ENCODE data around the gene GNB3.

Gene GNB3

GRCh38 chr12:6840761-6841515 is at the start of gene GNB3:
Gene GNB3, plus strand, starts transcription at chr12:6840925. Its CDS starts 363 bp downstream, at chr12:6841288.
- no peak for DNase-seq

DNA sequence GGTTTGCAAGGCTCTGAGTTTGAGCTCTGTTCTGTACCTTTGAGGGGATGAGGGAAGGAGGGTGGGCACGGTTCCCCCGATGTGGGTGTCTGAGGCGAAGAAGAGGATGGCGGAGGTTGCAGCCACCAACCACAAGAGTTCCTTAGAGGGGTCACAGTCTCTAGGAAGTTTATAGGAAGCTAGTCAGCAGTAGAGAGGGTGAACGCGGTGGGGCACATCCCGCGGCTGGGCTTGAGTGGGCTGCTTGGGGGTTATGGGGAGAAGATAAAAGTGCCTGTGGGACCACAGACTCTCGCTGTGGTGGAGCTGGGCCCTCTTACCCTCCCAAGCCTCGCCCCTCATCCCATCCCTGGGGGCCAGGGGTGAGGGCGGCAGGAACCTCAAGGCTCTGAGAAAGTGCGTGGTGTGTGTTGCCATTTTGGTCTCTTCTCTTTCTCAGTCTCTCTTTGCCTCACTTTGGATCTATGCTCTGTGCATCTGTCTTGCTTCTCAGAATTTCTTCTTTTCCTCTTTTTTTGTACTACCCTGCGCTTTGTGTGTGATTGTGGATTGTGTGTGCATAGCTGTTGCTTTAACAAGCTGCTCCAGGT is 48.7 kb upstream of the GNB3 start:
- DNase-seq, result no peak

DNA sequence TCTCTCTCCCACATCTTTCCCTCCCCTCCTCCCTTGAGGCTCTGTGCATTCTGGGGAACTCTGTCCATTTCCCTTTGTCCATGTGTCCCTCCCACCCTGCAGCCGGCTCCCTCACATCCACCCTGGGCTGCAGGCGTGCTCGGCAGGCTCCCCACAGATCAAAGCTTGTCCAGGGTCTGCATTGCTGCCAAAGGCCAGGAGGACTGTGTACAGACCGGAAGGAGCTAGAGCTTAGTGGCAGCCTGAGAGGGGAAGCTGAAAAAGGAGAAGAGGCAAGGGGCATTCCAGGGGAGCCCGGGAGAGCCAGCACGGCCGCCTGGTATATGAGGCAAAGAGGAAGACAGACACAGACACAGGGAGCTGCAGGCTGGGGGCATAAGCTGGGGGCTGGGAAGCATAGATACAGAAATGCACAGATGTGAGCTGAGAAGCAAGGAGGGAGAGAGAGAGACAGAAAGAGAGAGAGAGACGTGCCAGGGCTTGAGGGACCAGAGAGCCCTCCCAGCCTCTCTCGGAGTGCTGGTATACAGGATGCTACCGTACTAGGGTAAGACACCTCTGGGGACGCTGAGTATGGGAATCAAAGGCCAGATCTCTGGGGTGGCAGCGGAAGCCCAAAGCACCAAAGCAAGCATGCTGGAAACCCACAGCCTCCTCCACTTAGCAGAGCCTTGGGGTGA is 48.1 kb upstream of the GNB3 start:
- no peak for DNase-seq

DNA sequence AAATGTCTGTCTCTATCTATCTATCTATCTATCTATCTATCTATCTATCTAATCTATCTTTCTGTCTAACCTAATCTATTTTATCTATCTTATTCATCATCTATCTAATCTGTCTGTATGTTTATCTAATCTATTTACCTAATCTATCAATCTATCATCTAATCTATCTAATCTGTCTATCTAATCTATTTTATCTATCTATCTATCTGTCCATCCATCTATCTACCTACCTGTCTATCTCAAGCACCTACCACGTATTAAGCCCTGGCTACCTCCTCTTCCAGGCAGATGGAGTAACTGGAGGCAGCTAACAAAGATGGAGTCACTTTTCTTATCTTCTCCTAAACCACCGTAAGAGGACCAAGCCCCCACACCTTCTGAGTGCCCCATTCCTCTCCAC is 45.6 kb upstream of the GNB3 start:
- DNase-seq, result no peak

DNA sequence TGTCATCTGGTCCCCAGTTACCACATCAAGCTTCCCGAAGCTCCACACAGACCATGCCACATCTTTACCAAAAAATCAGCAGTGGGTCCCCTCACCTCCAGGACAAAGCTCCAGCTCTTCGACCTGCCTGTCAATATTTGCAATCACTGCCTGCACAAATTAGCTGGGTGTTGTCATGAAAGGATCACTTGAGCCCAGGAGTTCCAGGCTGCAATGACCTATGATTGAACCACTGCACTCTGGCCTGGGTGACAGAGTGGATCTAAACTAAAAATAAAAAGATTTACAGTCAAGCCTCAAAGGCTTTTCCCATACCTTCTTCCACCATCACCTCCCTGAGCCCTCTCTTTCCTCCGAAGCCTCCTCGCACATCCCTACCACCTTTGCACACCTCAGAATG is 44.1 kb upstream of the GNB3 start:
- no peak for DNase-seq

DNA sequence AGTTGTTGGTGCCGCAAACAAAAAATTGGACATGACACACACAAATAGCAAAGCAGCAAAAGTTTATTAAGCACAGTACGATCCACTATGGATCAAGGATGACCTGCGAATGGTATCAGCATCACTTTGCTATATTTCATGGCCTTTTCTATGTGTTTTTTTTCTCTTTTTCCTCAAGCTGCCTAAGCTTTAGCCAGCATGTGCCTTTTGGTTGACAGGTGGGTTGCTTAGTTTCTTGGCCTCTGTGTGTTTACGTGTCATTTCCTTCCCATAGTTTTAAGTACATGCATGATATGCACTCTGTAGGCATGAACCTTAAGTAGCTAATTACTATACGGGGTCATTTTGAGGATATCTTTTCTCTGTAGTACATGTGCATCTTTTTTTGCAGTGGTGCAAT is 41.6 kb upstream of the GNB3 start:
- DNase-seq, result no peak

GRCh38 chr12:6807170-6807569 is 33.6 kb upstream of the GNB3 start:
- no peak for DNase-seq

DNA sequence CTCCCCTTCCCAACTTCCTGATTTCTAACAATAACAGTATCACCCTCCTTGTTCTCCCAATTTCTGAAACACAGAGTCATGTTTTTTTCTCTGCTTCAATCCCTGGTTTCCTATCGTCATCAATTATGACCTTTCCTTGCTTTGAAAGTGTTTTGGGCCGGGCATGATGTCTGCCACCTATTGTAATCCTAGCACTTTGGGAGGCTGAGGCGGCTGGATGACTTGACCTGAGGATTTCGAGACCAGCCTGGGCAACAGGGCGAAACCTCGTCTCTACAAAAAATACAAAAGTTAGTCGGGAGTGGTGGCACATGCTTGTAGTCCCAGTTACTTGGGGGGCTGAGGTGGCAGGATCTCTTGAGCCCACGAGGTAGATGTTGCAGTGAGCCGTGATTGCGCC is 31.7 kb upstream of the GNB3 start:
- DNase-seq, result no peak

GRCh38 chr12:6810758-6811157 is 30.0 kb upstream of the GNB3 start:
- DNase-seq, result no peak

DNA sequence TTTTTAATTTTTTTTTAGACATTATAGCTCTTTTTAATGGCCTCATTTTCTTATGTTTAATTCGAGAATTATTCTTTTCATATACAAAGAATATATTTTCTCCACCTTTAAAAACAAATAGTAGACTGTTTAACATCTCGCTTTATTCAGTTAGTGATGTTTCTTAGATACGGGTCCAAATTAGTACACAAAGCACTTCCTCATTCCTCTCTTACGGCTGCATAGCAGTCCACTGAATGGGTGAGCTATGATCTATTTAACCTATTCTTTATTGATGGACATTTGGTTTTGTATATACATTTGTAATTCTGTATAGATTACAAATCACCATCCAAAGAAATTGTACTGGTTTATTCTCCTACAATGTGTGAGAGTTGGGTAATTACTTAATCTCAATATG is 27.4 kb upstream of the GNB3 start:
- DNase-seq, result no peak

- DNase-seq, result no peak
Measured at GRCh38 chr12:6816598-6816997, 24.1 kb upstream of the GNB3 start.

- DNase-seq, result no peak
Measured at GRCh38 chr12:6817098-6817497, 23.6 kb upstream of the GNB3 start.

- DNase-seq, result no peak
Measured at GRCh38 chr12:6817662-6818157, 23.0 kb upstream of the GNB3 start.

DNA sequence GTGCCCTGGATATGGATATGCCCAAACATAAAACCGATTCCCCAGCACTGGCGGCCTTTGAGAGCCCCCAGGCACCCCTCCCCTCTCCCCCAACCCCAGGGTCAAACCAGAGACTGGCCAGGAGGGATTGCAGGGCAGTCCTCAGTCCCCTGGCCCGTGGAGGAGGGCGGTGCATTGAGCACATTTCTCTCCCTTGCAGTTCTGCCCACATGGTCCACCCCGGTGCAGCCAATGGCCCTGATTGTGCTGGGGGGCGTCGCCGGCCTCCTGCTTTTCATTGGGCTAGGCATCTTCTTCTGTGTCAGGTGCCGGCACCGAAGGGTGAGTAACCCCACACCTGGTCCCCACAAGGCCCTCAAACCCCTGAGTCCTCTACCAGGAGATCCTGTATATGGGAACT is 22.5 kb upstream of the GNB3 start:
- DNase-seq, result no peak

- DNase-seq, result no peak
Measured at GRCh38 chr12:6818645-6819044, 22.1 kb upstream of the GNB3 start.

DNA sequence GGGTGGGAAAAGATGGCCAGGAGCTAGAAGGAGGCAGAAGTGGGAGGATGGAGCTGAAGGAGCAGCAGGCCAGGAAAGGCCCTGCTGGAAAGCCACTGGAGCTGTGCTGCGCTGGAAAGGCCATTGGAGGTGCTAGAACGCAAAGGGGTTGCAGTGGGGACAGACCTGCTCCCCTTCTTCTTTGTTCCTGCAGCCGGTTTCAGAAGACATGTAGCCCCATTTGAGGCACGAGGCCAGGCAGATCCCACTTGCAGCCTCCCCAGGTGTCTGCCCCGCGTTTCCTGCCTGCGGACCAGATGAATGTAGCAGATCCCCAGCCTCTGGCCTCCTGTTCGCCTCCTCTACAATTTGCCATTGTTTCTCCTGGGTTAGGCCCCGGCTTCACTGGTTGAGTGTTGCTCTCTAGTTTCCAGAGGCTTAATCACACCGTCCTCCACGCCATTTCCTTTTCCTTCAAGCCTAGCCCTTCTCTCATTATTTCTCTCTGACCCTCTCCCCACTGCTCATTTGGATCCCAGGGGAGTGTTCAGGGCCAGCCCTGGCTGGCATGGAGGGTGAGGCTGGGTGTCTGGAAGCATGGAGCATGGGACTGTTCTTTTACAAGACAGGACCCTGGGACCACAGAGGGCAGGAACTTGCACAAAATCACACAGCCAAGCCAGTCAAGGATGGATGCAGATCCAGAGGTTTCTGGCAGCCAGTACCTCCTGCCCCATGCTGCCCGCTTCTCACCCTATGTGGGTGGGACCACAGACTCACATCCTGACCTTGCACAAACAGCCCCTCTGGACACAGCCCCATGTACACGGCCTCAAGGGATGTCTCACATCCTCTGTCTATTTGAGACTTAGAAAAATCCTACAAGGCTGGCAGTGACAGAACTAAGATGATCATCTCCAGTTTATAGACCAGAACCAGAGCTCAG is 21.4 kb upstream of the GNB3 start:
- no peak for DNase-seq

DNA sequence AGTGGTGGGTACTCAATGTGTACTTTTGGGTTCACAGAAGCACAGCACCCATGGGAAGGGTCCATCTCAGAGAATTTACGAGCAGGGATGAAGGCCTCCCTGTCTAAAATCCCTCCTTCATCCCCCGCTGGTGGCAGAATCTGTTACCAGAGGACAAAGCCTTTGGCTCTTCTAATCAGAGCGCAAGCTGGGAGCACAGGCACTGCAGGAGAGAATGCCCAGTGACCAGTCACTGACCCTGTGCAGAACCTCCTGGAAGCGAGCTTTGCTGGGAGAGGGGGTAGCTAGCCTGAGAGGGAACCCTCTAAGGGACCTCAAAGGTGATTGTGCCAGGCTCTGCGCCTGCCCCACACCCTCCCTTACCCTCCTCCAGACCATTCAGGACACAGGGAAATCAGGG is 20.6 kb upstream of the GNB3 start:
- DNase-seq, result no peak

GRCh38 chr12:6821591-6822425 is 18.9 kb upstream of the GNB3 start, which contains the start of gene GPR162:
Gene GPR162, plus strand, starts transcription at chr12:6821821. Its CDS starts 2,078 bp downstream, at chr12:6823899.
- no peak for DNase-seq

DNA sequence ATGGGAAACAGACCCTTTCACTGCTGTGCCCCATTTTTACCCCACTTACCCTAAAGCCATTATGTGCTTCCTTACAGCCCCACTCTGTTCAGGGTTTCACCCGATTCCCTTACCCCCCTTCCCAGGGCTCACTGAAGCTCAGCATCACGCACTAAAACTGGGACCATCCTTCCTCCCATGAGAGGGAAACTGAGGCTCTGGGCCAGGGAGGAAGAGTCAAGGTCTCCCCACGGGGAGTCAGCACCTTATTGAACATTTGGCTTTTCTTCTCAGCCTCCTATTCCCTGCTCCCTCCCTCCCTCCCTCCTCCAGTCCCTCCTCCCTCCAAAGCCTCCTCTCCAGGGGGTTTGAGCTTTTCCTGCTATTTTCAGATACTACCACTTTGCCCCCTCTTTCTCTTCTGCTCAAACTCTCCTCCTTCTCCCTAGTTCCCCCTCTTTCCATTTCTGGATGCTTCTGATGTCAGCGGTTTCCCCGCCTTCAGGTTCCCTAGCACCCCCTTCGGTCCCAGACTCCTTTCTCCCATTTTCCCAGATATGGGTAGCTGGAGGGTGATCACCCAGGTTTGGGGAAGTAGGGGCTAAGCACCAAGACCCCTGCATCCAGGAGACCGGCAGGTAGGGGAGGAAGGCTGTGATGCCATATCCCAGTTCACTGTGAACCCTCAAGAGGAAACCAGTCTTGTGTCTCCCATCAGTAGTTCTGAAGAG is 18.1 kb upstream of the GNB3 start:
- DNase-seq, result no peak

DNA sequence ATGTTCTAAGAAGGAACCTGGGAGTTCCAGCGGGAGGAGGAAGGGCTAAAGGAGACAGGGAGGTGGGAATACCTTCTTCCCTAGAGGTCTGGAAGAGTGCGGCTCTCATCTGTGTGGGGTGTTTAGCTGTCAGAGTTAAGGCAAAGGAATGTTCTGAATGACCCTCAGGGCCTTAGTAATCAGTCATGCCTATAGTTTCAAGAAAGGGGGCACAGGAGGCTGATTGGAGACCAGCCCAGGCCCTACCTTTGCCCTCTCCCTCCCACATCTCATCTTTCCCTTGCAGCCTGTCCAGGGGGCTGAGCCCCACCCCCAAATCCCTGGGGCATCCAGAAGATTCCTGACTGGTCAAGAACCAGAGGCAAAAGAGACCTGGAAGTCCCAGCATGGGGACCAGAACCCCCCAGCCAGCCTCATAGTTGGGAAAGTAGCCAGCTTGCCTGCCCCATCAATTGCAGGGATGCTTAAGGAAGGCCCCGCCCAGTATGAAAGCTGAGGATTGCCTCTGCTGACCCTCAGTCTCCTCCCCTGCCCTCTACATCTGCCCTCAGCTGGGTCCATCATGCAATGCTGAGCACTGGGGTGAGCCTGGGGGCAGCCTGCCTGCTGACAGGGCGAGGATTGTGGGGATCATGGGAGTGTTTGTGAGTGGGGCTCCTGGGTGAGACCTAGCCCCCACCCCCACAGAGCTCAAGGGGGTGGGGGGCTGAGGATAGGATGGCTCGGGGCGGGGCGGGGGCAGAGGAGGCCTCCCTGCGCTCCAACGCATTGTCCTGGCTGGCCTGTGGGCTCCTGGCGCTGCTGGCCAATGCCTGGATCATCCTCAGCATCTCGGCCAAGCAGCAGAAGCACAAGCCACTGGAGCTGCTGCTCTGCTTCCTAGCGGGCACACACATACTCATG is 17.3 kb upstream of the GNB3 start:
- no peak for DNase-seq
